Measurements from ENCODE around the gene TRPM1.
A peak's percentile ranks its signal among the peaks of the same experiment; 100 is the strongest.

TRPM1 gene

GRCh38 chr15:30962079-30962478 lies 139.4 kb downstream of the TRPM1 start:
- DNase-seq: no peak

- DNase-seq: no peak
Observed at GRCh38 chr15:30958219-30958618, 143.3 kb downstream of the TRPM1 start.

GRCh38 chr15:30956216-30957124 lies 145.1 kb downstream of the TRPM1 start:
- DNase-seq: no peak

- DNase-seq: no peak
Observed at GRCh38 chr15:30954674-30955073, 146.9 kb downstream of the TRPM1 start.

- peak in 1 of 2 donors; percentile 21 for DNase-seq
Observed at GRCh38 chr15:30953731-30954378, 147.7 kb downstream of the TRPM1 start.

GRCh38 chr15:30953183-30953582 lies 148.3 kb downstream of the TRPM1 start:
- DNase-seq: no peak
